ENCODE measurements around the gene GCN1.

GCN1 gene

GRCh38 chr12:120228291-120229070 lies 34.0 kb upstream of the GCN1 start:
- DNase-seq (ENCODE audit: low spot score) = peak; percentile 84

GRCh38 chr12:120228041-120228290 lies 33.5 kb upstream of the GCN1 start:
- no peak for DNase-seq (ENCODE audit: low spot score)

- no peak for DNase-seq (ENCODE audit: low spot score)
These were observed 32.9 kb upstream of the GCN1 start for GRCh38 chr12:120227233-120228040.

DNA sequence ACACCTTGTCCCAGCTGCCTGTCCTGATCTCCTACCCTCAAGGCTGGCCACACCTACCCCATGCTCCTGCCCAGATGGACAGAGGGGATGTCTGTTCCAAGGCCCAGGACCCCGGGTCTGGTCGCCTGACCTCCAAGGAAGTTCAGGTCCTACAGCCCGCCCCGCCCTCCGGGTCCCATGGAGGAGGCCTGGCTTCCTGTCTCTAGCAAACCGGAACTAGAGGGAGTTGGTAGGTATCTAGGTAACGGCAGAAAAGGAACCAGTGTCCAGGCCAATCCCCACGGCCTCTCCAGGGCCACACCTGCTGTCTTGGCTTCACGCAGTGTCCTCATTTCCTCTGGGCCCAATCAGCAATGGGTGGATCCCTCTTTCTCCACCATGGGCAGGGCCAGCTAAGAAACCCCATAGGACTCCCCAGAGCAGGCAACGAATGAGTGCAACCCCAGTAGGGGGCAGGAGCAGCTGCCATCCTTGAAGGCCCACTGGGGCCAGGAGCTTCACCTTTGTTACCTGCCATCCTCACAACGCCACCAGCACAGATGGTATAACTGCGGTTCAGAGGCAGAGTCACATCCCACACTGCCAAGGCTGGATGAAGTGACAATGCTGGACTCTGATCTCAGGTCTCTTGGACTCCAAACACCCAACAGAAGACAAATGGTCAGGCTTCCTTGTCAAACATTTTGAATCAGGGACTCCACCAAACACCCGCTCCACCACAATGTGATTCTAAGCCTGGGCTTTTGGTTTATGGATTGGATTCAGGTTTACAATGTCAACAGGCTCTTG lies 31.5 kb upstream of the GCN1 start:
- no peak for DNase-seq (ENCODE audit: low spot score)

- DNase-seq (ENCODE audit: low spot score) = no peak
These were observed 30.7 kb upstream of the GCN1 start for GRCh38 chr12:120225200-120225558.

GRCh38 chr12:120224304-120225199 lies 30.0 kb upstream of the GCN1 start:
- DNase-seq (ENCODE audit: low spot score) = no peak

GRCh38 chr12:120223458-120224303 lies 29.2 kb upstream of the GCN1 start:
- DNase-seq (ENCODE audit: low spot score) = no peak

DNA sequence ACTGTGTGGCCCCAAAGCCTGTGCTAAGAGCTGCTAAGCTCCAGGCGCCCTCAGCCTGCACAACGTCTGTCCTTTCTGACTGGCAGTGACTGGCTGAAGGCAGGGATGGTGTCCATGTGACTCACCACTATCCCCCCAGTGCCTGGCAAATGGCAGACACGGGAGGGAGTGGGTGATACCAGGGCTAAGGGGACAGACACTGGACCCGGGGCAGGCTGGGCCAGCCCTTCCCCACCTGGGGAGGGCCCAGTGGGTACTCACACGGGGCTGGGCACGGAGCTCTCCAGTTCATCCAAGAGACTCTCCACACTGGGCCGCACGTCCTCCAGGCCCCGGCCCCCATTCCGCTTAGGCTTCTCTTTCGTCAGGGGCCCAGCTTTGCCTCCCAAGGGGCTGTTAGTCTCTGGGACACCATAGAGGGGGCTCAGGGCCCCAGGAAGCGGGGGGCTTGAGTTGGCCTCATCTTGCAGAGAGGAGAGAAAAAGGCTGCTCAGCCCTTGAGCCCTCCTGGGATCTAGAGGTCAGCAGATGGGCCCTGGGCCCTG lies 27.8 kb upstream of the GCN1 start:
- no peak for DNase-seq (ENCODE audit: low spot score)

DNA sequence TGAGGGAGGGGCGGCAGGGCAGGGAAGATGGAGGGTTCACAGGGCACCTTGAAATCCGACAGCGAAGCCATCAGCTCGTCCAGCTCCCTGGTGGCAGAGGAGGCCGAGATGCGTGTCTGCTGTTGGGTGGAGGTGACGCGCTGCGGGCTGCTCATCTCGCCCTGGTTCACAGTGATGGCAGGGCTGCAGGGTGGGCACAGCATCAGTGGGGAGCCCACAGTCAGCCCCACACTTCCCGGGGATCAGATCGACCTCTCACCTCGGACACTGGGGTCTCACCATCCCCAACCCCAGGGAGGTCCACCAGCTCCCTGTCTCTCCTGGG lies 27.0 kb upstream of the GCN1 start:
- no peak for DNase-seq (ENCODE audit: low spot score)

GRCh38 chr12:120220838-120221575 lies 26.5 kb upstream of the GCN1 start:
- no peak for DNase-seq (ENCODE audit: low spot score)

DNA sequence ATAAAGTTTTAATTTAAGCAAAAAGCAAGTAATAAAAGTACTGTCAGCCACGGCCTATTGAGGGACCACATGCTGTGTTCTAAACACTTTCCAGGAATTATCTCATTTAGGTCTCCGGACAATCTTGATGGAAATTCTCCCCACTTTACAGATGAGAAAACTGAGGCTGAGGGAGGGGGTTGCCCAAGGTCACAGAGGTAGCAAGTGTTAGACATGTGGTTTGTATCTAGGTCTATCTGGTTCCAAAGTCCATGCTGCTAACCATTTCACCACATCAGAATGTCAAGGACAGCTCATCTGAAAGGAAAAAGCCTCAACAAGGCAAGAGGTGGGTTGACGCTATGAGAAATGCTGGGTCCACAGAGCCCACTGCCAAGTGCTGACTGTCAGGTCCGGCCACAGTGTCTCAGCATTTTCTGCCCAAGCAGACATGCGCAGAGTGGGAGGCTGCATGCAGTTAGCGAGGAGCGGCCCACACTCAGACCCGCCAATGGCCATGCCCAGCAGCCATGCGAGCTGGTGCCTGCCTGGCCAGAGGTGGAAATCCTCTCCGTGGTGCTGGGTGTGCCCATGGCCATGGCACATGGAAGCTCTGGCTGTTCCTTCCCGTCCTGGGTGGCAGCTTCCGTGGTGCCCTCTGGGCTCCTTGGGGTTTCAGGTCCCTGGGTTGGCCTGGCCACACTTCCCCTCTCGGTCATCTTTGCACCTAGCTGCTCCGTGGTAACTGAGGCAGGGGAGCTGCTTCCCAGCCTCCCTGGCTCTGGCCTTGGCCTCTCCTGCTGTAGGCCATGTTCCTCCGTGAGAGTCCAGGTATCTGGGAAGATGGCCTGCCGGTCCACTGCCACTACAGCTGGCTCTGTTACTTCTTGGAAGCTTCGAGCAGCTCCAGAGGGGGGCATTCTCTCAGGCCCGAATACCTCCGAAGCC lies 24.4 kb upstream of the GCN1 start:
- no peak for DNase-seq (ENCODE audit: low spot score)

GRCh38 chr12:120216742-120217605 lies 22.5 kb upstream of the GCN1 start:
- DNase-seq (ENCODE audit: low spot score) = no peak

GRCh38 chr12:120215766-120216735 lies 21.5 kb upstream of the GCN1 start:
- DNase-seq (ENCODE audit: low spot score) = no peak

DNA sequence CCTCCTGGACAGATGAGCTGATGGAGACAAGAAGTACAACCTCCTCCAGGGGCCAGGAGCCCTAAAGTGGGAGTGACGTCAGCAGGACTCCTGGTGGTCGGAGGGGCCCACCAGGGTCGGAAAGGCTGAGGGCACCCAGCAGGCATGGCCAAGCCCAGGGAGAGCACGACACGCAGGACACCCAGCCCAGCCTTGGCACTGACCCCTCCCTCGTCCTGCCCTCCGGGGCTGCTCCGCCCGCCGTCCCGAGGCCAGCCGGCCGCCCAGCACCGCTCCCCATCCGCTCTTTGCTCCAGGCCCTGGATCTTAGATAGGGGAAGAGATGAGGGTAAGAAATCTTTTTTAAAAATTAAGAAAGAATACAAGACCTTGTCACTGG lies 20.8 kb upstream of the GCN1 start:
- DNase-seq (ENCODE audit: low spot score) = no peak

DNA sequence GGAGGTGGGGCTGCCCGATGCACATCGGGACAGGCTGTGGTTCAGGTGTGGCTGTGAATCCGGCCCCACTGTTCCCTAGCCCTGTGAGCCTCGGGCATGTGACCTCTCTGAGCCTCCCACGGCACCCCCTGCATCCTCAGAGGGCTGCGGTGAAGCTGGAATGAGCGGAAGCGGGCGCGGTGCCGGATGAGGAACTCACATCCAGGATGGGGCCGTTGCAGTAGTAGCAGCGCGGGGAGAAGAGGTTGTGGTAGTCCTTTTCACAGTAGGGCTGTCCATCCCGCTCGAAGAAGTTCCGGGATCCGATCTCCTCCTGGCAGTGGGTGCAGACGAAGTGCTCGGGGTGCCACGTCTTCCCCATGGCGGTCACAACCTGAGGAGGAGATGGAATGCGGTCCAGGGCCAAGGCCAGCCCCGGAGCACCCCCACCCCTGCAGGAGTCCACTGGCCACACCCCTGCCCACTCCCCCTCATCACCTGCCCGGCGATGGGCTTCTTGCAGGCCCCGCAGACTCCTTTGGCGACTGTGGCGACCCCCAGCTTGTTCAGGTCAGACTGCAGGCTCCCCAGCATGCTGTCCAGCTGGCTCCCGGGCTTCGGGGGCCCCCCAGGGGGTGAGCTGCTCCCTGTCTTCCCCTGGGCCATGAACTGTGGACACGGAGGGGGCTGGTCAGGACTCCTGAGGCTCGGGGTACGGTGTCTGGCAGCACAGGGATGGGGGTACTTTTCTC lies 20.3 kb upstream of the GCN1 start:
- DNase-seq (ENCODE audit: low spot score) = no peak

DNA sequence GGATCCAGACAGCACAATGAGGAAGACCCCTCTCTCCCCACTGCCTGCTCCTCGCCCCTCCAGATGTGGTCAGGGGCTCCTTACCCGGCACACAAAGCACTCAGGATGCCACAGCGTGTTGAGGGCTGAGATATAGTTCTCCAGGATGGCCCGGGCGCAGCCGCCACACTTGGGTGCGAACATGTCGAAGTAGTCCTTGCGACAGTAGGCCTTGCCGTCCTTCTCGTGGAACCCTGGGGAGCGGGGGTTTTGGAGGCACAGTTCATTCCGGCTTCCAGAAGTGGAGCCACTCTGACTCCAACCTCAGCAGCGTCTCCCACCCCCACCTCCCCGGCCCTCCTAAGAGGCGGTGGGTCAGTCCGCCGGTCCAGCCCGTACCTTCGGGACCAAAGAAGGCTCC lies 19.2 kb upstream of the GCN1 start:
- DNase-seq (ENCODE audit: low spot score) = no peak
